Smooth muscle cell (in vitro differentiated cells): ENCODE results near the gene PRR7. TPM values are rescaled to one million over a fixed set of nuclear protein-coding genes. Genes with fewer than 3 reads are reported as not detected.

Source experiments
- DNase-seq: peaks from one replicate; lab custom pipeline; 2025; ENCODE audit not compliant: unreplicated experiment; lab: John Stamatoyannopoulos, UW
- H2AFZ ChIP-seq: fragments of 200-600 bp; sonication (generic); 2 replicates; pipeline ENCODE4 v1.6.0; 2016; ENCODE audit warnings: antibody characterized with exemption, low read depth, mild to moderate bottlenecking
- H3F3A ChIP-seq: fragments of 200-600 bp; sonication (generic); 2 replicates; pipeline ENCODE4 v1.6.0; 2017; ENCODE audit warnings: antibody characterized with exemption, low read depth
- H3K27ac ChIP-seq: fragments of 200-600 bp; sonication (generic); 2 replicates; pipeline ENCODE4 v1.5.1; 2016; ENCODE audit warnings: low read depth, mild to moderate bottlenecking
- H3K27me3 ChIP-seq: fragments of 200-600 bp; sonication (generic); 2 replicates; pipeline ENCODE4 v1.6.1; 2016; ENCODE audit warnings: low read depth, mild to moderate bottlenecking
- H3K36me3 ChIP-seq: fragments of 200-600 bp; sonication (generic); 2 replicates; pipeline ENCODE4 v1.5.1; 2016; ENCODE audit warnings: low read depth
- H3K4me1 ChIP-seq: fragments of 200-600 bp; sonication (generic); 2 replicates; pipeline ENCODE4 v1.5.1; 2016; ENCODE audit warnings: low read depth
- H3K4me2 ChIP-seq: fragments of 200-600 bp; sonication (generic); 2 replicates; pipeline ENCODE4 v1.6.0; 2016; ENCODE audit warnings: mild to moderate bottlenecking
- H3K4me3 ChIP-seq: fragments of 200-600 bp; sonication (generic); 2 replicates; pipeline ENCODE4 v1.5.1; 2016; ENCODE audit warnings: mild to moderate bottlenecking
- H3K79me2 ChIP-seq: fragments of 200-600 bp; sonication (generic); 2 replicates; pipeline ENCODE4 v1.6.0; 2016; ENCODE audit warnings: low read depth, mild to moderate bottlenecking
- H3K9ac ChIP-seq: fragments of 200-600 bp; sonication (generic); 2 replicates; pipeline ENCODE4 v1.6.0; 2016; ENCODE audit warnings: low read depth
- H3K9me3 ChIP-seq: fragments of 200-600 bp; sonication (generic); replicated peaks from 2 replicates; pipeline ENCODE4 v1.5.1; 2016; ENCODE audit warnings: low read depth
- H4K20me1 ChIP-seq: fragments of 200-600 bp; sonication (generic); 2 replicates; pipeline ENCODE4 v1.6.0; 2016; ENCODE audit warnings: low read depth
- CTCF ChIP-seq: fragments of 200-600 bp; sonication (generic); IDR thresholded peaks from 2 replicates; pipeline ENCODE4 v1.5.1; 2017; ENCODE audit warnings: borderline replicate concordance, mild to moderate bottlenecking, antibody characterized with exemption; ENCODE audit not compliant: insufficient read depth, poor library complexity, severe bottlenecking
- WGBS: methylation state at CpG from one replicate; pipeline ENCODE4 v1.1.7; 2016; ENCODE audit warnings: low lambda C conversion rate; 5-methylcytosine and 5-hydroxymethylcytosine counted together
- polyA plus RNA-seq: library from polyadenylated mRNA; unstranded; fragments of >200 nt; fragmentation: Nextera tagmentation; extraction: Ambion mirVana; gene quantifications from 2 replicates; pipeline ENCODE4 v1.2.1, GENCODE V29; 2016
- total RNA-seq: library from RNA; depleted of rRNA; stranded (reverse); fragments of >200 nt; gene quantifications from 2 replicates; pipeline ENCODE4 v1.2.3, GENCODE V29; 2014

Gene PRR7
- total and polyA plus RNA-seq, 2 experiments from 2014 or later, result 6.5 to 31.9 TPM

- Histone ChIP-seq H3F3A (no peaks in the 10 kb centered on the region), H3K9ac (no peak overlapping the region), H3K9me3 (no peaks in the 10 kb centered on the region), H4K20me1 (peaks cover 22% of the 10 kb centered on the region), H3K79me2 (peaks cover 15% of the 10 kb centered on the region), H3K36me3 (no peaks in the 10 kb centered on the region), H3K27me3 (no peaks in the 10 kb centered on the region), H3K4me3 (no peak overlapping the region), H2AFZ (no peak overlapping the region), H3K27ac (no peak overlapping the region), H3K4me2 (no peak overlapping the region), H3K4me1 (peaks cover 11% of the 10 kb centered on the region)
- WGBS, result 82% methylated on average over 5 of the region's 6 CpGs
- no peak for DNase-seq
- no peak for TF ChIP-seq CTCF
These were observed 17.2 kb upstream of the PRR7 start for GRCh38 chr5:177429248-177430040.

GRCh38 chr5:177430140-177430951 is 16.3 kb upstream of the PRR7 start:
- no peaks in the 10 kb centered on the region for H3K27me3 ChIP-seq
- no peak overlapping the region for H2AFZ ChIP-seq
- no peaks in the 10 kb centered on the region for H3F3A ChIP-seq
- DNase-seq, result no peak
- H3K27ac ChIP-seq, result no peak overlapping the region
- peaks cover 22% of the 10 kb centered on the region for H4K20me1 ChIP-seq
- no peaks in the 10 kb centered on the region for H3K9me3 ChIP-seq
- no peak overlapping the region for H3K9ac ChIP-seq
- peaks cover 11% of the 10 kb centered on the region for H3K4me1 ChIP-seq
- no peak for TF ChIP-seq CTCF
- 92% methylated on average over 26 of the region's 26 CpGs for WGBS
- no peak overlapping the region for H3K4me2 ChIP-seq
- peaks cover 15% of the 10 kb centered on the region for H3K79me2 ChIP-seq
- no peaks in the 10 kb centered on the region for H3K36me3 ChIP-seq
- no peak overlapping the region for H3K4me3 ChIP-seq

- Histone ChIP-seq H3K9ac (no peak overlapping the region), H3F3A (no peaks in the 10 kb centered on the region), H4K20me1 (peaks cover 22% of the 10 kb centered on the region), H3K27ac (no peak overlapping the region), H3K4me2 (no peak overlapping the region), H3K4me3 (no peak overlapping the region), H3K4me1 (peaks cover 7% of the 10 kb centered on the region), H3K27me3 (no peaks in the 10 kb centered on the region), H2AFZ (no peak overlapping the region), H3K79me2 (peaks cover 15% of the 10 kb centered on the region), H3K9me3 (no peaks in the 10 kb centered on the region), H3K36me3 (no peaks in the 10 kb centered on the region)
- no peak for TF ChIP-seq CTCF
- no peak for DNase-seq
- WGBS, result 93% methylated on average over 7 of the region's 7 CpGs
These were observed 15.7 kb upstream of the PRR7 start for GRCh38 chr5:177430972-177431316.
